ENCODE data around the gene PLXDC2.

- TF ChIP-seq CTCF (conservative IDR thresholded peaks at IDR 0.05 in 1 of 2, IDR thresholded peaks at IDR 0.05 in 1 of 2; ENCODE audit: extremely low read depth in 1 of 2, insufficient read depth in 1 of 2, low read depth in 1 of 2, low read length in 2 of 2) (no peak), EZH2 (IDR thresholded peaks at IDR 0.05; ENCODE audit: borderline replicate concordance, low read length) (no peak)
These were observed 412.5 kb downstream of the PLXDC2 start for GRCh38 chr10:20228729-20229128.

All from mammary epithelial cell (primary cell).